ENCODE results near the gene CDON. TPM values are rescaled to one million over a fixed set of nuclear protein-coding genes. Genes with fewer than 3 reads are reported as not detected.

Gene CDON
- total and polyA plus RNA-seq, 7 experiments from 2014 or later, result 0.24 to 4.8 (median 2.1) TPM

- H3K27me3 Mint-ChIP-seq, result peaks cover 0 to 3% (median 0%) of the 10 kb centered on the region in 5 donors
- H3K4me3 Mint-ChIP-seq, result no peak overlapping the region
- intact Hi-C loops (cut with micrococcal nuclease), result no loop called here
- ChIA-PET CTCF (no interaction called here), POLR2A (no interaction called here)
- Histone ChIP-seq H3K9me3 (ENCODE audit: control insufficient read depth in 2 of 3, low read length in 3 of 3) (no peaks in the 10 kb centered on the region), H3K27ac (ENCODE audit: low read depth, low read length) (no peak overlapping the region), H3K36me3 (ENCODE audit: control insufficient read depth in 2 of 3, insufficient read depth in 3 of 3, low read length in 3 of 3) (no peaks in the 10 kb centered on the region), H3K27me3 (ENCODE audit: control insufficient read depth in 2 of 2, insufficient read depth in 2 of 2, low read length in 2 of 2) (no peaks in the 10 kb centered on the region), H3K4me1 (ENCODE audit: control insufficient read depth in 2 of 2, insufficient read depth in 2 of 2, low read length in 2 of 2) (no peaks in the 10 kb centered on the region), H3K4me3 (ENCODE audit: low read length) (no peak overlapping the region)
- H3K9me3 Mint-ChIP-seq, result no peaks in the 10 kb centered on the region
- ATAC-seq (no peak), DNase-seq (no peak)
- peaks cover 0 to 1% (median 0%) of the 10 kb centered on the region in 7 donors for H3K4me1 Mint-ChIP-seq
- H3K36me3 Mint-ChIP-seq, result peaks cover 0 to 47% (median 25%) of the 10 kb centered on the region in 5 donors
- H3K27ac Mint-ChIP-seq, result no peak overlapping the region
These were observed 83.8 kb downstream of the CDON start for GRCh38 chr11:125978778-125979407.

- ChIA-PET POLR2A (no interaction called here), CTCF (no interaction called here)
- no peaks in the 10 kb centered on the region for H3K9me3 Mint-ChIP-seq
- DNase-seq, result no peak
- Histone ChIP-seq H3K27me3 (ENCODE audit: control insufficient read depth in 2 of 2, insufficient read depth in 2 of 2, low read length in 2 of 2) (no peaks in the 10 kb centered on the region), H3K9me3 (ENCODE audit: control insufficient read depth in 2 of 3, low read length in 3 of 3) (no peaks in the 10 kb centered on the region), H3K27ac (ENCODE audit: low read depth, low read length) (no peak overlapping the region), H3K4me3 (ENCODE audit: low read length) (no peak overlapping the region), H3K36me3 (ENCODE audit: control insufficient read depth in 2 of 3, insufficient read depth in 3 of 3, low read length in 3 of 3) (no peaks in the 10 kb centered on the region), H3K4me1 (ENCODE audit: control insufficient read depth in 2 of 2, insufficient read depth in 2 of 2, low read length in 2 of 2) (no peaks in the 10 kb centered on the region)
- H3K27me3 Mint-ChIP-seq, result peaks cover 0 to 3% (median 0%) of the 10 kb centered on the region in 5 donors
- no peak overlapping the region for H3K27ac Mint-ChIP-seq
- no peak for ATAC-seq
- H3K36me3 Mint-ChIP-seq, result peaks cover 0 to 41% (median 20%) of the 10 kb centered on the region in 5 donors
- H3K4me1 Mint-ChIP-seq, result peaks cover 0 to 1% (median 0%) of the 10 kb centered on the region in 7 donors
- intact Hi-C loops (cut with micrococcal nuclease), result no loop called here
- H3K4me3 Mint-ChIP-seq, result no peak overlapping the region
These were observed 84.4 kb downstream of the CDON start for GRCh38 chr11:125978181-125978716.

- intact Hi-C loops (cut with micrococcal nuclease), result no loop called here
- H3K27me3 ChIP-seq (ENCODE audit: control insufficient read depth in 2 of 2, insufficient read depth in 2 of 2, low read length in 2 of 2), result no peaks in the 10 kb centered on the region
- H3K27ac ChIP-seq (ENCODE audit: low read depth, low read length), result no peak overlapping the region
- Mint-ChIP-seq H3K9me3 (no peaks in the 10 kb centered on the region), H3K4me3 (no peak overlapping the region), H3K27ac (no peak overlapping the region), H3K36me3 (peaks cover 0 to 39% (median 15%) of the 10 kb centered on the region in 5 donors), H3K27me3 (peaks cover 0 to 3% (median 0%) of the 10 kb centered on the region in 5 donors), H3K4me1 (no peaks in the 10 kb centered on the region)
- ATAC-seq (no peak), DNase-seq (no peak)
- H3K9me3 ChIP-seq (ENCODE audit: control insufficient read depth in 2 of 3, low read length in 3 of 3), result no peaks in the 10 kb centered on the region
- ChIA-PET CTCF (no interaction called here), POLR2A (no interaction called here)
- H3K4me3 ChIP-seq (ENCODE audit: low read length), result no peak overlapping the region
- no peaks in the 10 kb centered on the region for H3K4me1 ChIP-seq (ENCODE audit: control insufficient read depth in 2 of 2, insufficient read depth in 2 of 2, low read length in 2 of 2)
- H3K36me3 ChIP-seq (ENCODE audit: control insufficient read depth in 2 of 3, insufficient read depth in 3 of 3, low read length in 3 of 3), result no peaks in the 10 kb centered on the region
These were observed 85.3 kb downstream of the CDON start for GRCh38 chr11:125977333-125977732.

GRCh38 chr11:125976156-125976555 lies 86.5 kb downstream of the CDON start:
- DNase-seq, result no peak
- peaks cover 0 to 3% (median 0%) of the 10 kb centered on the region in 5 donors for H3K27me3 Mint-ChIP-seq
- H3K9me3 ChIP-seq (ENCODE audit: control insufficient read depth in 2 of 3, low read length in 3 of 3), result no peaks in the 10 kb centered on the region
- ChIA-PET POLR2A (no interaction called here), CTCF (no interaction called here)
- no peak overlapping the region for H3K4me3 Mint-ChIP-seq
- no peak overlapping the region for H3K27ac ChIP-seq (ENCODE audit: low read depth, low read length)
- H3K9me3 Mint-ChIP-seq, result no peaks in the 10 kb centered on the region
- H3K4me3 ChIP-seq (ENCODE audit: low read length), result no peak overlapping the region
- H3K4me1 ChIP-seq (ENCODE audit: control insufficient read depth in 2 of 2, insufficient read depth in 2 of 2, low read length in 2 of 2), result no peaks in the 10 kb centered on the region
- H3K4me1 Mint-ChIP-seq, result no peaks in the 10 kb centered on the region
- intact Hi-C loops (cut with micrococcal nuclease), result no loop called here
- no peaks in the 10 kb centered on the region for H3K36me3 ChIP-seq (ENCODE audit: control insufficient read depth in 2 of 3, insufficient read depth in 3 of 3, low read length in 3 of 3)
- no peaks in the 10 kb centered on the region for H3K27me3 ChIP-seq (ENCODE audit: control insufficient read depth in 2 of 2, insufficient read depth in 2 of 2, low read length in 2 of 2)
- H3K27ac Mint-ChIP-seq, result no peak overlapping the region
- ATAC-seq, result no peak
- H3K36me3 Mint-ChIP-seq, result peaks cover 0 to 35% (median 15%) of the 10 kb centered on the region in 5 donors

- no peak overlapping the region for H3K27ac ChIP-seq (ENCODE audit: low read depth, low read length)
- no peaks in the 10 kb centered on the region for H3K36me3 ChIP-seq (ENCODE audit: control insufficient read depth in 2 of 3, insufficient read depth in 3 of 3, low read length in 3 of 3)
- no peak overlapping the region for H3K4me3 ChIP-seq (ENCODE audit: low read length)
- H3K9me3 ChIP-seq (ENCODE audit: control insufficient read depth in 2 of 3, low read length in 3 of 3), result no peaks in the 10 kb centered on the region
- no peak overlapping the region for H3K27ac Mint-ChIP-seq
- ChIA-PET POLR2A (no interaction called here), CTCF (no interaction called here)
- no peak overlapping the region for H3K4me3 Mint-ChIP-seq
- DNase-seq (no peak), ATAC-seq (no peak)
- intact Hi-C loops (cut with micrococcal nuclease), result no loop called here
- no peaks in the 10 kb centered on the region for H3K9me3 Mint-ChIP-seq
- H3K36me3 Mint-ChIP-seq, result peaks cover 0 to 34% (median 16%) of the 10 kb centered on the region in 5 donors
- H3K27me3 Mint-ChIP-seq, result peaks cover 0 to 3% (median 0%) of the 10 kb centered on the region in 5 donors
- H3K4me1 ChIP-seq (ENCODE audit: control insufficient read depth in 2 of 2, insufficient read depth in 2 of 2, low read length in 2 of 2), result no peaks in the 10 kb centered on the region
- H3K27me3 ChIP-seq (ENCODE audit: control insufficient read depth in 2 of 2, insufficient read depth in 2 of 2, low read length in 2 of 2), result no peaks in the 10 kb centered on the region
- H3K4me1 Mint-ChIP-seq, result no peaks in the 10 kb centered on the region
These were observed 87.0 kb downstream of the CDON start for GRCh38 chr11:125975634-125976033.

GRCh38 chr11:125974284-125974683 lies 88.4 kb downstream of the CDON start:
- peaks cover 0 to 34% (median 17%) of the 10 kb centered on the region in 5 donors for H3K36me3 Mint-ChIP-seq
- CTCF ChIA-PET, result no interaction called here
- Histone ChIP-seq H3K9me3 (ENCODE audit: control insufficient read depth in 2 of 3, low read length in 3 of 3) (no peaks in the 10 kb centered on the region), H3K4me1 (ENCODE audit: control insufficient read depth in 2 of 2, insufficient read depth in 2 of 2, low read length in 2 of 2) (no peaks in the 10 kb centered on the region), H3K36me3 (ENCODE audit: control insufficient read depth in 2 of 3, insufficient read depth in 3 of 3, low read length in 3 of 3) (no peaks in the 10 kb centered on the region), H3K27me3 (ENCODE audit: control insufficient read depth in 2 of 2, insufficient read depth in 2 of 2, low read length in 2 of 2) (no peaks in the 10 kb centered on the region), H3K4me3 (ENCODE audit: low read length) (no peak overlapping the region), H3K27ac (ENCODE audit: low read depth, low read length) (no peak overlapping the region)
- ATAC-seq (no peak), DNase-seq (no peak)
- POLR2A ChIA-PET, result no interaction called here
- H3K4me3 Mint-ChIP-seq, result no peak overlapping the region
- no peaks in the 10 kb centered on the region for H3K4me1 Mint-ChIP-seq
- no peak overlapping the region for H3K27ac Mint-ChIP-seq
- H3K27me3 Mint-ChIP-seq, result peaks cover 0 to 3% (median 0%) of the 10 kb centered on the region in 5 donors
- intact Hi-C loops (cut with micrococcal nuclease), result no loop called here
- H3K9me3 Mint-ChIP-seq, result no peaks in the 10 kb centered on the region

GRCh38 chr11:125971618-125972017 lies 91.0 kb downstream of the CDON start:
- H3K4me3 ChIP-seq (ENCODE audit: low read length), result no peak overlapping the region
- Mint-ChIP-seq H3K36me3 (peaks cover 0 to 18% (median 10%) of the 10 kb centered on the region in 5 donors), H3K27me3 (peaks cover 0 to 3% (median 0%) of the 10 kb centered on the region in 5 donors), H3K9me3 (no peaks in the 10 kb centered on the region), H3K4me3 (no peak overlapping the region), H3K4me1 (no peaks in the 10 kb centered on the region), H3K27ac (no peak overlapping the region)
- no peaks in the 10 kb centered on the region for H3K27me3 ChIP-seq (ENCODE audit: control insufficient read depth in 2 of 2, insufficient read depth in 2 of 2, low read length in 2 of 2)
- no peaks in the 10 kb centered on the region for H3K36me3 ChIP-seq (ENCODE audit: control insufficient read depth in 2 of 3, insufficient read depth in 3 of 3, low read length in 3 of 3)
- no peak for DNase-seq
- H3K27ac ChIP-seq (ENCODE audit: low read depth, low read length), result no peak overlapping the region
- intact Hi-C loops (cut with micrococcal nuclease), result no loop called here
- H3K4me1 ChIP-seq (ENCODE audit: control insufficient read depth in 2 of 2, insufficient read depth in 2 of 2, low read length in 2 of 2), result no peaks in the 10 kb centered on the region
- POLR2A ChIA-PET, result no interaction called here
- CTCF ChIA-PET, result no interaction called here
- no peaks in the 10 kb centered on the region for H3K9me3 ChIP-seq (ENCODE audit: control insufficient read depth in 2 of 3, low read length in 3 of 3)
- ATAC-seq, result no peak

Data from naive thymus-derived CD4-positive, alpha-beta T cell (primary cell).